HepG2 (cell line): ENCODE measurements around the gene INTS7. TPM values are rescaled to one million over a fixed set of nuclear protein-coding genes. Genes with fewer than 3 reads are reported as not detected.
A peak's percentile ranks its signal among the peaks of the same experiment; 100 is the strongest.

Experiments
- ATF2 ChIP-seq: sonication (generic); formaldehyde crosslinking; IDR thresholded peaks from 2 replicates; pipeline ENCODE4 v1.4.0; 2020; ENCODE audit warnings: missing genetic modification reagents
- ATF3 ChIP-seq: sonication (generic); formaldehyde crosslinking; IDR thresholded peaks from 2 replicates; pipeline ENCODE4 v1.4.0; 2020; ENCODE audit warnings: missing genetic modification reagents
- CEBPG ChIP-seq: IDR thresholded peaks from 2 replicates; pipeline ENCODE4 v1.6.1; 2016
- KDM3A ChIP-seq: IDR thresholded peaks from 2 replicates; pipeline ENCODE4 v1.6.1; 2018; ENCODE audit warnings: low read depth, missing compliant biosample characterization
- MED1 ChIP-seq: sonication (generic); formaldehyde crosslinking; IDR thresholded peaks from 2 replicates; pipeline ENCODE4 v1.4.0; 2020; ENCODE audit warnings: missing genetic modification reagents
- NFE2 ChIP-seq: sonication (generic); formaldehyde crosslinking; IDR thresholded peaks from 2 replicates; pipeline ENCODE4 v1.4.0; 2020; ENCODE audit warnings: missing genetic modification reagents
- NR2C2 ChIP-seq: sonication (generic); formaldehyde crosslinking; IDR thresholded peaks from 2 replicates; pipeline ENCODE4 v1.4.0; 2020; ENCODE audit warnings: missing genetic modification reagents, mild to moderate bottlenecking, moderate library complexity, borderline replicate concordance
- RBFOX2 ChIP-seq: fragments of 200-400 bp; formaldehyde crosslinking; IDR thresholded peaks from 2 replicates; pipeline ENCODE4 v1.6.1; 2017; ENCODE audit warnings: low read depth, mild to moderate bottlenecking, low read length
- RCOR2 ChIP-seq: IDR thresholded peaks from 2 replicates; pipeline ENCODE4 v1.6.1; 2016; ENCODE audit warnings: missing biosample characterization, missing genetic modification reagents
- ZNF512B ChIP-seq: sonication (generic); formaldehyde crosslinking; IDR thresholded peaks from 2 replicates; pipeline ENCODE4 v1.5.1; 2020; ENCODE audit warnings: missing genetic modification reagents, mild to moderate bottlenecking, borderline replicate concordance
- ZNF724P ChIP-seq: sonication (generic); formaldehyde crosslinking; IDR thresholded peaks from 2 replicates; pipeline ENCODE4 v1.8.0; 2022; ENCODE audit warnings: missing genetic modification reagents, borderline replicate concordance
- ZNF780A ChIP-seq: sonication (generic); formaldehyde crosslinking; IDR thresholded peaks from 2 replicates; pipeline ENCODE4 v1.8.0; 2022; ENCODE audit warnings: mild to moderate bottlenecking, missing genetic modification reagents, moderate library complexity
- ZNF800 ChIP-seq: sonication (generic); formaldehyde crosslinking; IDR thresholded peaks from 2 replicates; pipeline ENCODE4 v1.4.0; 2020; ENCODE audit warnings: missing genetic modification reagents
- ZNF878 ChIP-seq: sonication (generic); formaldehyde crosslinking; IDR thresholded peaks from 2 replicates; pipeline ENCODE4 v1.8.1; 2023; ENCODE audit warnings: mild to moderate bottlenecking, missing genetic modification reagents, moderate library complexity
- polyA plus RNA-seq, 8 experiments: library from polyadenylated mRNA; depleted of rRNA in 3 of 8; stranded (reverse) in 7 of 8; unstranded in 1 of 8; fragments of >200 nt; fragmentation: Illumina TruSeq in 4 of 8; extraction: Trizol in 4 of 8; gene quantifications; 2 replicates each; pipeline versions ENCODE4 v1.2.1 to v1.2.3, GENCODE V29; 2011 to 2016; ENCODE audit warnings: low read depth in 4 of 8, missing spikeins in 1 of 8, mixed read lengths in 1 of 8; ENCODE audit not compliant: insufficient read depth in 1 of 8
- total RNA-seq, 5 experiments: library from RNA; depleted of rRNA; stranded (reverse); fragments of >200 nt; fragmentation: Illumina TruSeq; extraction: Trizol; gene quantifications; 2 replicates each; pipeline ENCODE4 v1.2.3, GENCODE V29; 2016; ENCODE audit warnings: low read depth in 1 of 5
- TF ChIP-seq, protein P1 (sequence below): sonication (generic); formaldehyde crosslinking; IDR thresholded peaks from 2 replicates; pipeline ENCODE4 v1.4.0; 2020; ENCODE audit warnings: missing genetic modification reagents, borderline replicate concordance
- TF ChIP-seq, protein P2 (sequence below): sonication (generic); formaldehyde crosslinking; IDR thresholded peaks from 2 replicates; pipeline ENCODE4 v1.9.0; 2021; ENCODE audit warnings: missing genetic modification reagents, mild to moderate bottlenecking, borderline replicate concordance

Gene INTS7
- total and polyA plus RNA-seq, 2 of the 13 experiments (the other 11 are each of a cell fraction or from before 2014, with no cell fraction given), result 18.3 to 22.4 TPM

DNA sequence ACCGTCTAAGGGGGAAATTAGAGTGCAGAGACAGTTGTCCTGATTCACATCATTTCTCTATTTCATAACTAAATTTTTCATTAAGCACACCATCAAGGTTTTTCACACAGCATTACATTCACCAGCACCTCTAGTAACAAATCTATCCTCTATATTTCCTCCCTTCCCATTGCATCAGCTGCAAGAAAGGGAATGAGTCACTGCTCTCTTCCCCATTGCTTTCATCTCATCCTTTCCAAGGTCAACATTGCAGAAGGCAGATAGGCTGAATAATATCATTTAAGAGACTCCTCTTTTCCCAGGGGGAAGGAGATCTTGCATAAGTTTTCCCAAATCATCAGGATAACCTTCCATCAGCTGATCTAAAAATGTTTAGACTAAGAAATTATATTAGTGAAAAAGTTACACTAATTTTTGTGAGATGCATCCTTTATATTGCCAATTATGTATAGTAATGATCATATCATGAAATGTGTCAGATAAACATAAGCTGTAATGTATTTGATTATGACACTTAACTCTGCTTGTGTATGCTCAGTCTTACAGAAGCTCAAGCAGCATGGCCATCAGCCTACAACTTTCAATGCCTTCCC lies 4.3 kb downstream of the INTS7 start (continued):
- TF ChIP-seq ZNF800 (0 out of 2 replicates have a peak, but pooled peaks have one; percentile 41), ATF2 (CRISPR knock-in tag) (peak; percentile 17; the same call in 1 of the 2 replicates), RCOR2 (CRISPR knock-in tag) (peak; percentile 61; the same call in 1 of the 2 replicates), NFE2 (CRISPR knock-in tag) (no peak), RBFOX2 (peak; percentile 39; the same call in 1 of the 2 replicates), CEBPG (CRISPR knock-in tag) (peak; percentile 99), ATF3 (peak; percentile 96), ZNF780A (CRISPR knock-in tag) (no peak), ZNF878 (CRISPR knock-in tag) (no peak), MED1 (CRISPR knock-in tag) (peak; percentile 59), ZNF512B (CRISPR knock-in tag) (no peak), NR2C2 (CRISPR knock-in tag) (peak; percentile 16; the same call in 1 of the 2 replicates), ZNF724P (no peak), KDM3A (CRISPR knock-in tag) (no peak)
- TF ChIP-seq, protein P1, sequence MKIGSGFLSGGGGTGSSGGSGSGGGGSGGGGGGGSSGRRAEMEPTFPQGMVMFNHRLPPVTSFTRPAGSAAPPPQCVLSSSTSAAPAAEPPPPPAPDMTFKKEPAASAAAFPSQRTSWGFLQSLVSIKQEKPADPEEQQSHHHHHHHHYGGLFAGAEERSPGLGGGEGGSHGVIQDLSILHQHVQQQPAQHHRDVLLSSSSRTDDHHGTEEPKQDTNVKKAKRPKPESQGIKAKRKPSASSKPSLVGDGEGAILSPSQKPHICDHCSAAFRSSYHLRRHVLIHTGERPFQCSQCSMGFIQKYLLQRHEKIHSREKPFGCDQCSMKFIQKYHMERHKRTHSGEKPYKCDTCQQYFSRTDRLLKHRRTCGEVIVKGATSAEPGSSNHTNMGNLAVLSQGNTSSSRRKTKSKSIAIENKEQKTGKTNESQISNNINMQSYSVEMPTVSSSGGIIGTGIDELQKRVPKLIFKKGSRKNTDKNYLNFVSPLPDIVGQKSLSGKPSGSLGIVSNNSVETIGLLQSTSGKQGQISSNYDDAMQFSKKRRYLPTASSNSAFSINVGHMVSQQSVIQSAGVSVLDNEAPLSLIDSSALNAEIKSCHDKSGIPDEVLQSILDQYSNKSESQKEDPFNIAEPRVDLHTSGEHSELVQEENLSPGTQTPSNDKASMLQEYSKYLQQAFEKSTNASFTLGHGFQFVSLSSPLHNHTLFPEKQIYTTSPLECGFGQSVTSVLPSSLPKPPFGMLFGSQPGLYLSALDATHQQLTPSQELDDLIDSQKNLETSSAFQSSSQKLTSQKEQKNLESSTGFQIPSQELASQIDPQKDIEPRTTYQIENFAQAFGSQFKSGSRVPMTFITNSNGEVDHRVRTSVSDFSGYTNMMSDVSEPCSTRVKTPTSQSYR (CRISPR knock-in tag), result peak; percentile 15; the same call in 1 of the 2 replicates
- TF ChIP-seq, protein P2, sequence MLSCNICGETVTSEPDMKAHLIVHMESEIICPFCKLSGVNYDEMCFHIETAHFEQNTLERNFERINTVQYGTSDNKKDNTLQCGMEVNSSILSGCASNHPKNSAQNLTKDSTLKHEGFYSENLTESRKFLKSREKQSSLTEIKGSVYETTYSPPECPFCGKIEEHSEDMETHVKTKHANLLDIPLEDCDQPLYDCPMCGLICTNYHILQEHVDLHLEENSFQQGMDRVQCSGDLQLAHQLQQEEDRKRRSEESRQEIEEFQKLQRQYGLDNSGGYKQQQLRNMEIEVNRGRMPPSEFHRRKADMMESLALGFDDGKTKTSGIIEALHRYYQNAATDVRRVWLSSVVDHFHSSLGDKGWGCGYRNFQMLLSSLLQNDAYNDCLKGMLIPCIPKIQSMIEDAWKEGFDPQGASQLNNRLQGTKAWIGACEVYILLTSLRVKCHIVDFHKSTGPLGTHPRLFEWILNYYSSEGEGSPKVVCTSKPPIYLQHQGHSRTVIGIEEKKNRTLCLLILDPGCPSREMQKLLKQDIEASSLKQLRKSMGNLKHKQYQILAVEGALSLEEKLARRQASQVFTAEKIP, result no peak
